ENCODE measurements around the gene KLHL24.

GRCh38 chr3:183635107-183635430 lies 354 bp upstream of the KLHL24 start:
- TF ChIP-seq CTCF (IDR thresholded peaks at IDR 0.05), result no peak
- TF ChIP-seq POLR2A (IDR thresholded peaks at IDR 0.05), result no peak

Data from esophagus squamous epithelium (tissue), 4 donors.